ENCODE measurements around the gene DRD2.

- TF ChIP-seq POLR2A (IDR thresholded peaks at IDR 0.05): no peak
- no peak for TF ChIP-seq CTCF (IDR thresholded peaks at IDR 0.05)
- no peak for TF ChIP-seq EP300 (IDR thresholded peaks at IDR 0.05)
- no peak for TF ChIP-seq POLR2AphosphoS5 (IDR thresholded peaks at IDR 0.05)
Measured at GRCh38 chr11:113460469-113460868, 14.7 kb downstream of the DRD2 start.

All from upper lobe of left lung (tissue), 4 donors.